Neutrophil (primary cell): ENCODE measurements around the gene TOLLIP.

Experiments used
- H3K27ac ChIP-seq: fragments of 200-600 bp; sonication (generic); 2 replicates; pipeline ENCODE4 v1.5.1; 2016; ENCODE audit warnings: mild to moderate bottlenecking, moderate library complexity
- H3K27me3 ChIP-seq: fragments of 200-600 bp; sonication (generic); 2 replicates; pipeline ENCODE4 v1.6.0; 2016; ENCODE audit warnings: mild to moderate bottlenecking
- H3K36me3 ChIP-seq: fragments of 200-600 bp; sonication (generic); 2 replicates; pipeline ENCODE4 v1.5.1; 2017
- H3K4me1 ChIP-seq, 2 experiments: fragments of 200-600 bp in 1 of 2; sonication (generic) in 1 of 2; 1 replicate in 1 of 2; 2 replicates in 1 of 2; pipeline versions ENCODE4 v1.5.1 to v1.6.1; 2013 to 2016; ENCODE audit warnings: low read depth in 1 of 2, low read length in 1 of 2, mild to moderate bottlenecking in 1 of 2, moderate library complexity in 1 of 2; ENCODE audit not compliant: control insufficient read depth in 1 of 2, insufficient read depth in 1 of 2
- H3K4me3 ChIP-seq, 2 experiments: fragments of 200-600 bp in 1 of 2; sonication (generic) in 1 of 2; 1 replicate in 1 of 2; 2 replicates in 1 of 2; pipeline ENCODE4 v1.5.1; 2013 to 2016; ENCODE audit warnings: low read depth in 1 of 2, low read length in 1 of 2, mild to moderate bottlenecking in 1 of 2, moderate library complexity in 1 of 2
- H3K9me3 ChIP-seq: fragments of 200-600 bp; sonication (generic); 2 replicates; pipeline ENCODE4 v1.5.1; 2016
- TF ChIP-seq, protein P1 (sequence below): fragments of 200-600 bp; sonication (generic); IDR thresholded peaks from 2 replicates; pipeline ENCODE4 v1.5.1; 2016; ENCODE audit warnings: antibody characterized with exemption

The TOLLIP gene

DNA sequence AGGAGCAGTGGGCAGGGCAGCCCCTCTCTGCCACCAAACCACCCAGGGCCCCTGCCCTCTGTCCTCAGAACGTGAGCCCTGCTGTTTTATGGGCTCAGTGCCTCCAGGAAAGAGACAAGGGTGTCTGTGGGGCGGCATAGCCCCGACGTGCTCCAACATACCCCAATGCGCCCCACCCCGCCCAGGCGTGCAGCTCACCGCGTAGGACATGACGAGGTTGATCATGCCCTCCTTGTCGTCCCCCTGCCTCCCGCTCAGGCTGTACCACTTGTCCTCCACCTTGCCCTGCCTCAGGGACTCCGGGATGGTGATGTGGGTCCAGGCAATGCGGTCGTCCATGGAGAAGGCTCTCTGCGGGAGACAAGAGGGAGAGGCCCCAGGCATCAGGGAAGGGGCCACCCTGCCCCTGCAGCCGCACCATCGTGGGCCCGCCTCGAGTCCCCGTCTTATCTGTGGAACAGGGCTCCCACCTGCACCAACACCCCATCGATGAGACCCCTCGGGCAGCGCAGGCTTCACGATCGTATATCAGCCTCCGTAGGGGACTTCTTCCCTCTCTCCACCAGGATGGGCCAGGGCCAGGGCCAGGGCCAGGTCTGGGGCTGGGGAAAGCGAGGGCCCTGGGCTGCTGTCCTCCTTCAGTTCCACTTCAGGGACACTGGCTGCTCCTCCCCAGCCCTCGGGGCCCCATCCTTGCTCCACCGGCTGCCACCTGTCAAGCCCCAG lies 20.8 kb downstream of the TOLLIP start:
- H3K36me3 ChIP-seq: peaks cover 93% of the 10 kb centered on the region
- H3K4me1 ChIP-seq: no peaks in the 10 kb centered on the region
- H3K27me3 ChIP-seq: no peaks in the 10 kb centered on the region
- TF ChIP-seq, protein P1, sequence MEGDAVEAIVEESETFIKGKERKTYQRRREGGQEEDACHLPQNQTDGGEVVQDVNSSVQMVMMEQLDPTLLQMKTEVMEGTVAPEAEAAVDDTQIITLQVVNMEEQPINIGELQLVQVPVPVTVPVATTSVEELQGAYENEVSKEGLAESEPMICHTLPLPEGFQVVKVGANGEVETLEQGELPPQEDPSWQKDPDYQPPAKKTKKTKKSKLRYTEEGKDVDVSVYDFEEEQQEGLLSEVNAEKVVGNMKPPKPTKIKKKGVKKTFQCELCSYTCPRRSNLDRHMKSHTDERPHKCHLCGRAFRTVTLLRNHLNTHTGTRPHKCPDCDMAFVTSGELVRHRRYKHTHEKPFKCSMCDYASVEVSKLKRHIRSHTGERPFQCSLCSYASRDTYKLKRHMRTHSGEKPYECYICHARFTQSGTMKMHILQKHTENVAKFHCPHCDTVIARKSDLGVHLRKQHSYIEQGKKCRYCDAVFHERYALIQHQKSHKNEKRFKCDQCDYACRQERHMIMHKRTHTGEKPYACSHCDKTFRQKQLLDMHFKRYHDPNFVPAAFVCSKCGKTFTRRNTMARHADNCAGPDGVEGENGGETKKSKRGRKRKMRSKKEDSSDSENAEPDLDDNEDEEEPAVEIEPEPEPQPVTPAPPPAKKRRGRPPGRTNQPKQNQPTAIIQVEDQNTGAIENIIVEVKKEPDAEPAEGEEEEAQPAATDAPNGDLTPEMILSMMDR: no peak
- H3K4me3 ChIP-seq: no peak overlapping the region
- H3K9me3 ChIP-seq: no peaks in the 10 kb centered on the region
- no peak overlapping the region for H3K27ac ChIP-seq

DNA sequence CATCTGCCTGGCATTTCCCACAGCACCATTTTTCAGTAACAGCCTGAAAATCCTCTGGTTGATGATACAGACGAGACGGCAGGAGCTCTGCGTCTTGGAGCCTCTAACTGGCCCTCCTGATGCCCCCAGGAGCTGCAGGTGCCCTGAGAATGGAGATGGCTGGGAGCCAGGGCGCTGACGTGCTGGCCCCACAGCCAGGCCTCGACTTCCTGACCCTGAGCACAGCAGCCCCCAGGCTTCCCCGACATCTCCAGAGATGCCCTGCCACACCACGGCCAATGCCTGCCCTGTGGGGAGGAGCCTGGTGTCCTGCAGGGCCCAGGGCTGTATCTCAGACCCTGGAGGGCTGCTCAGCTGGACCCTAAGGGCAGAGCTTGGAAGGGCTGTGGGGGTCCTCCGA lies 21.5 kb downstream of the TOLLIP start:
- peaks cover 93% of the 10 kb centered on the region for H3K36me3 ChIP-seq
- no peaks in the 10 kb centered on the region for H3K9me3 ChIP-seq
- H3K27me3 ChIP-seq: no peaks in the 10 kb centered on the region
- no peak overlapping the region for H3K4me3 ChIP-seq
- TF ChIP-seq, protein P1: no peak
- H3K4me1 ChIP-seq: no peaks in the 10 kb centered on the region
- H3K27ac ChIP-seq: no peak overlapping the region

- Histone ChIP-seq H3K27ac (no peak overlapping the region), H3K4me3 (no peak overlapping the region), H3K36me3 (peaks cover 89% of the 10 kb centered on the region), H3K9me3 (no peaks in the 10 kb centered on the region), H3K4me1 (no peaks in the 10 kb centered on the region), H3K27me3 (no peaks in the 10 kb centered on the region)
- TF ChIP-seq, protein P1: no peak
These were observed 23.6 kb downstream of the TOLLIP start for GRCh38 chr11:1285876-1286275.

- TF ChIP-seq, protein P1: no peak
- no peaks in the 10 kb centered on the region for H3K9me3 ChIP-seq
- no peaks in the 10 kb centered on the region for H3K4me1 ChIP-seq
- peaks cover 89% of the 10 kb centered on the region for H3K36me3 ChIP-seq
- no peaks in the 10 kb centered on the region for H3K27me3 ChIP-seq
- H3K4me3 ChIP-seq: no peak overlapping the region
- H3K27ac ChIP-seq: no peak overlapping the region
These were observed 24.1 kb downstream of the TOLLIP start for GRCh38 chr11:1285316-1285744.

DNA sequence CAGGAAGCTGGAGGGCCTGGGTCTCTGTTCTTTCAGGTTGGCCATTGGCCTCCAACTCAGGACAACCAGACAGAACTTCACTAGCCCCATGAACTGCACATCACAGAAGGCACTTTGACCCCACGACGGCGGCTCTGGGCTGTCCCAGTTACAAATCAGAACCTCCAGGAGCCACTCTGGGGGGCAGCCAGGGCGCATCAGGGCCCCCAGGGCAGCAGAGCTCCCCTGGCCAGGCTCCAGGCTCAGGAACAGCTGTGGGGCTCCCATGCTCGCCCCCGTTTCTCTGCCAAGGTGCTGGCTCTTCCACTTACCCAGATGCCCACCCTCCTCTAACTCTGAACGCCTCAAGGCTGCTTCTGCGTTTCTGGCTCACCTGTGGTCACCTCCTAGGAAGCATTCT lies 25.5 kb downstream of the TOLLIP start:
- no peaks in the 10 kb centered on the region for H3K9me3 ChIP-seq
- H3K4me3 ChIP-seq: no peak overlapping the region
- no peaks in the 10 kb centered on the region for H3K4me1 ChIP-seq
- no peak overlapping the region for H3K27ac ChIP-seq
- H3K27me3 ChIP-seq: no peaks in the 10 kb centered on the region
- TF ChIP-seq, protein P1: no peak
- H3K36me3 ChIP-seq: peaks cover 89% of the 10 kb centered on the region
